GDM1 (cell line): ENCODE data around the gene RUNX2.

ENCODE experiments used
- DNase-seq: peaks from one replicate; lab custom pipeline; 2025; lab: John Stamatoyannopoulos, UW

The RUNX2 gene

GRCh38 chr6:45434381-45434700, 106.2 kb downstream of the RUNX2 start:
- DNase-seq: no peak

GRCh38 chr6:45436544-45437438, 108.7 kb downstream of the RUNX2 start:
- DNase-seq: peak; percentile 33

GRCh38 chr6:45437439-45437815, 109.3 kb downstream of the RUNX2 start:
- DNase-seq: no peak

GRCh38 chr6:45438151-45438550, 110.0 kb downstream of the RUNX2 start:
- DNase-seq: no peak

- DNase-seq: no peak
Measured at GRCh38 chr6:45438849-45439406, 110.8 kb downstream of the RUNX2 start.

- DNase-seq: no peak
Measured at GRCh38 chr6:45439459-45439858, 111.3 kb downstream of the RUNX2 start.

- no peak for DNase-seq
Measured at GRCh38 chr6:45439861-45440388, 111.8 kb downstream of the RUNX2 start.

- DNase-seq: no peak
Measured at GRCh38 chr6:45441851-45442453, 113.8 kb downstream of the RUNX2 start.

- DNase-seq: no peak
Measured at GRCh38 chr6:45442716-45443115, 114.6 kb downstream of the RUNX2 start.

- DNase-seq: no peak
Measured at GRCh38 chr6:45445364-45445748, 117.2 kb downstream of the RUNX2 start.

- DNase-seq: peak; percentile 91
Measured at GRCh38 chr6:45445749-45446549, 117.8 kb downstream of the RUNX2 start.

- no peak for DNase-seq
Measured at GRCh38 chr6:45447005-45447404, 118.9 kb downstream of the RUNX2 start.

- DNase-seq: no peak
Measured at GRCh38 chr6:45447716-45448115, 119.6 kb downstream of the RUNX2 start.

GRCh38 chr6:45448417-45449389, 120.6 kb downstream of the RUNX2 start:
- no peak for DNase-seq

GRCh38 chr6:45450132-45450531, 122.0 kb downstream of the RUNX2 start:
- no peak for DNase-seq

- no peak for DNase-seq
Measured at GRCh38 chr6:45450831-45451230, 122.7 kb downstream of the RUNX2 start.

GRCh38 chr6:45454008-45454911, 126.1 kb downstream of the RUNX2 start:
- DNase-seq: peak; percentile 4

GRCh38 chr6:45455408-45455807, 127.3 kb downstream of the RUNX2 start:
- DNase-seq: no peak

- DNase-seq: no peak
Measured at GRCh38 chr6:45457141-45457540, 129.0 kb downstream of the RUNX2 start.

- no peak for DNase-seq
Measured at GRCh38 chr6:45458672-45459071, 130.5 kb downstream of the RUNX2 start.
